Neutrophil (primary cell): Measurements from ENCODE around the gene EPM2AIP1.
A peak's percentile ranks its signal among the peaks of the same experiment; 100 is the strongest.

ENCODE experiments used
- H3K27ac ChIP-seq: fragments of 200-600 bp; sonication (generic); 2 replicates; pipeline ENCODE4 v1.5.1; 2016; ENCODE audit warnings: mild to moderate bottlenecking, moderate library complexity
- H3K27me3 ChIP-seq: fragments of 200-600 bp; sonication (generic); 2 replicates; pipeline ENCODE4 v1.6.0; 2016; ENCODE audit warnings: mild to moderate bottlenecking
- H3K36me3 ChIP-seq: fragments of 200-600 bp; sonication (generic); 2 replicates; pipeline ENCODE4 v1.5.1; 2017
- H3K4me1 ChIP-seq, 2 experiments: fragments of 200-600 bp in 1 of 2; sonication (generic) in 1 of 2; 1 replicate in 1 of 2; 2 replicates in 1 of 2; pipeline versions ENCODE4 v1.5.1 to v1.6.1; 2013 to 2016; ENCODE audit warnings: low read depth in 1 of 2, low read length in 1 of 2, mild to moderate bottlenecking in 1 of 2, moderate library complexity in 1 of 2; ENCODE audit not compliant: control insufficient read depth in 1 of 2, insufficient read depth in 1 of 2
- H3K4me3 ChIP-seq, 2 experiments: fragments of 200-600 bp in 1 of 2; sonication (generic) in 1 of 2; 1 replicate in 1 of 2; 2 replicates in 1 of 2; pipeline ENCODE4 v1.5.1; 2013 to 2016; ENCODE audit warnings: low read depth in 1 of 2, low read length in 1 of 2, mild to moderate bottlenecking in 1 of 2, moderate library complexity in 1 of 2
- H3K9me3 ChIP-seq: fragments of 200-600 bp; sonication (generic); 2 replicates; pipeline ENCODE4 v1.5.1; 2016
- CTCF ChIP-seq: fragments of 200-600 bp; sonication (generic); IDR thresholded peaks from 2 replicates; pipeline ENCODE4 v1.5.1; 2016; ENCODE audit warnings: antibody characterized with exemption

EPM2AIP1 gene

DNA sequence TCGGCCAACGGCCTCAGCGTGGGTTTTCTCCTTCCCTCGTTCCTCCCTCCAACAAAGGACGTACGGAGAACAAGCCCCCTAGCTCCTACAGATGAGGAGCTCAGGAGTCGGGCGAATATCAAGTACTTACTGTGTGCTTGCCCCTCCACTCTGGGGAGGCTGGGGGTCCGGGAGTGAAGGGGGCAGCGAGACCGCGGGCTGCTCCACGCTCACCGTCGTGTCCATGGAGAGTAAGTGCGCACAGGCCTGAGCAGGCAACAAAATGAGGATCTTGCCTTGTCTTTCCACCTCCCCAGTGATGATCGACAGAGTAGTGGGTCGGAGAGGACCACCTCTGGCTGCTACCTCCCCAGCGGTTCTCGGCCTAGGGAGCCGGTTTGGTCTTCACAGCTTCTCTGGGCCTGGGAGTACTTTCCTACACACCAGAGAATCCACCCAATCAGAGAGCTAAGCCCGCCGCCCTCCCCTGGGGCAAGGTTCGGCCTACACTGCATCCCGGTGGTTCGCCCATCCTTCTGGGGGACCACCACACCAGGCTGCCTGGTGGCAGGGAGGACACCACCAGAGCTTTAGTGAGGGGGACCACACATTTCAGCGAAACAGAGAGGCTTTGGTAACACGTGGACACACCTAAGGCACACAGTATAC lies 47.5 kb downstream of the EPM2AIP1 start:
- TF ChIP-seq CTCF, result no peak
- Histone ChIP-seq H3K36me3 (no peaks in the 10 kb centered on the region), H3K27ac (peak overlapping the region; percentile 70), H3K9me3 (no peaks in the 10 kb centered on the region), H3K4me3 (peak overlapping the region; percentile 83 to 87), H3K27me3 (peaks cover 8% of the 10 kb centered on the region), H3K4me1 (peaks cover 12 to 16% of the 10 kb centered on the region in 2 experiments)

DNA sequence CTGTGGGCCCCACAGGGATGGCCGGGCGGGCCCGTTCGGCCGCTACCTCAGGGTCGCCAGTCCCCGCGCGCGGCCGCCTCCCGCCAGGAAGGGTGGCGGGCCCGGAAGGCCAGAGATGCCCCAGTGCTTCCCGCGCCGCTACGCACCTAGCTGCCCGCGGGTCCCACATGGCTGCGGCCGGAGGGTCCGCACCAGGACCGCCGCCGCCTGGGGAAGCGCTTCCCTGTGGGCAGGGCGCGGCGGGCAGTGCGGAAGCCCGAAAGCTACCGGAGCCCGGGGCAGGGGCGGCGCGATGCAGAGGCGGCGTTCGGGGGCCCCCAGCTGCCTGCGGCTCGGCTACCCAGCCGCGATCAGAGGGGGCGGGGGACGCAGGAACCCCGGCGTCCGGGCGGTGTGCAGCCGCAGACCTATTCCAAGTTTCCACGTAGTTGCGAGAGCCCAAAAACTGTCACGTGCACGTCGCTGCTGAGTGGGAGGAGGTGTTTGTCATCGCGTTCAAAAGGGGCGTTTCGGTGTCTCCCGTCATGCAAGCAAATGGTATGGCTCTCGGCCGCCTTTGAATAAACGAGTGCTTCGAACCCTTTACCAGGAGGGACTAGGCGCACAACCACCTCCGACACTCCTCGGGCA lies 48.2 kb downstream of the EPM2AIP1 start, which contains the start of gene TRANK1:
TSS of gene TRANK1 (minus strand) at position 414 of the 630 bp plus-strand sequence. CDS start at position 169, 245 bp downstream.
- Histone ChIP-seq H3K4me3 (peak within 1 kb of the TSS; percentile 83 to 87), H3K27ac (peak within 1 kb of the TSS; percentile 70), H3K9me3 (no peaks in the 10 kb centered on the region)

GRCh38 chr3:36944012-36944640 lies 48.8 kb downstream of the EPM2AIP1 start:
- Histone ChIP-seq H3K36me3 (no peaks in the 10 kb centered on the region), H3K4me3 (peak overlapping the region; percentile 83 to 87), H3K4me1 (peaks cover 12 to 16% of the 10 kb centered on the region in 2 experiments), H3K9me3 (no peaks in the 10 kb centered on the region), H3K27ac (peak overlapping the region; percentile 70), H3K27me3 (peaks cover 8% of the 10 kb centered on the region)
- no peak for TF ChIP-seq CTCF

More for the DNA sequence above, 48.2 kb downstream of the EPM2AIP1 start, which contains the start of gene TRANK1:
- H3K4me1 ChIP-seq, result peaks cover 12 to 16% of the 10 kb centered on the region in 2 experiments
- H3K27me3 ChIP-seq, result peaks cover 8% of the 10 kb centered on the region
- TF ChIP-seq CTCF, result no peak
- H3K36me3 ChIP-seq, result no peaks in the 10 kb centered on the region

DNA sequence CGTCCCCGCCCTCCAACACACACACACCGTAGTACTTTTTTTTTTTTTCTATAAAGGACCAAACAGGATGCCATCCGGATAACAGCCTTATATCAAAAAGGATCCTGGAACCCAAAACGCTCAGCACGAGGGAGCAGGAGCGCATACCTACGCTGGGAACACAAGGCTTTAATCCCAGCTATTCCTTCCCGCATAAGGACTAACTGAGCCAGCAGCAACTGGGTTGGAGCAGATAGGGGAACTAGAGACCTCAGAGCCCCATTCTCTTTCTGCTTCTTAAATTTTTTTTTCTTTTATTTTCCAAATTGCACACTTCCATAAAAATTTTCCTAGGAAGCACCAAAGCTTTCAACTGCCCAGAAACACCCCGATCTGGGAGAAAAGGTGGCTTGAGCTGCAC lies 49.3 kb downstream of the EPM2AIP1 start:
- H3K27ac ChIP-seq, result peak overlapping the region; percentile 70
- H3K4me1 ChIP-seq, result peaks cover 12 to 16% of the 10 kb centered on the region in 2 experiments
- no peaks in the 10 kb centered on the region for H3K9me3 ChIP-seq
- H3K27me3 ChIP-seq, result peaks cover 8% of the 10 kb centered on the region
- peak overlapping the region; percentile 83 to 87 for H3K4me3 ChIP-seq
- no peak for TF ChIP-seq CTCF
- no peaks in the 10 kb centered on the region for H3K36me3 ChIP-seq

- no peak overlapping the region for H3K4me3 ChIP-seq
- H3K4me1 ChIP-seq, result peaks cover 12 to 16% of the 10 kb centered on the region in 2 experiments
- no peaks in the 10 kb centered on the region for H3K9me3 ChIP-seq
- peaks cover 8% of the 10 kb centered on the region for H3K27me3 ChIP-seq
- no peak for TF ChIP-seq CTCF
- no peaks in the 10 kb centered on the region for H3K36me3 ChIP-seq
- no peak overlapping the region for H3K27ac ChIP-seq
These were observed 50.2 kb downstream of the EPM2AIP1 start for GRCh38 chr3:36942638-36943248.
